Prostate gland (tissue), 2 donors: ENCODE data around the gene RHBDL1. TPM values are rescaled to one million over a fixed set of nuclear protein-coding genes. Genes with fewer than 3 reads are reported as not detected.

Experiments
- DNase-seq: peaks from one replicate; pipeline ENCODE4 v3.0.0-alpha.2; 2019; ENCODE audit warnings: low spot score
- H3K27ac ChIP-seq, 2 donors: fragments of 200-600 bp; sonication (generic); 2 replicates each; pipeline ENCODE4 v1.5.1; 2017 to 2019
- H3K27me3 ChIP-seq: fragments of 200-600 bp; sonication (generic); replicated peaks from 2 replicates; pipeline ENCODE4 v1.5.1; 2019; ENCODE audit not compliant: insufficient read depth
- H3K36me3 ChIP-seq, 2 donors: fragments of 200-600 bp; sonication (generic); 1 replicate in 1 of 2; 2 replicates in 1 of 2; pipeline versions ENCODE4 v1.5.1 to v1.8.1; 2017 to 2019
- H3K4me1 ChIP-seq: fragments of 200-600 bp; sonication (generic); replicated peaks from 2 replicates; pipeline ENCODE4 v1.5.1; 2019
- H3K4me3 ChIP-seq, 2 donors: fragments of 200-600 bp; sonication (generic); 2 replicates each; pipeline ENCODE4 v1.5.1; 2017 to 2019
- H3K9me3 ChIP-seq: fragments of 200-600 bp; sonication (generic); 2 replicates; pipeline ENCODE4 v1.5.1; 2017
- POLR2A ChIP-seq: fragments of 450-650 bp; IDR thresholded peaks from one replicate; pipeline ENCODE4 v1.6.1; 2016; ENCODE audit warnings: antibody characterized with exemption, mild to moderate bottlenecking
- POLR2AphosphoS5 ChIP-seq: sonication (generic); formaldehyde crosslinking; IDR thresholded peaks from one replicate; pipeline ENCODE4 v1.6.1; 2017; ENCODE audit warnings: antibody characterized with exemption
- WGBS: methylation state at CpG from one replicate; pipeline ENCODE4 v1.1.5; 2018; 5-methylcytosine and 5-hydroxymethylcytosine counted together
- intact Hi-C: fragments of 100-400 bp; cut with DNase I; formaldehyde crosslinking; loops from one replicate; pipeline ENCODE4 v1.14.2; 2022
- total RNA-seq, 2 donors: library from RNA; depleted of rRNA; stranded (reverse); fragments of >200 nt; gene quantifications; one replicate each; pipeline ENCODE4 v1.1.0, GENCODE V29; 2016
- TF ChIP-seq, protein P1 (sequence below), 4 experiments: fragments of 200-600 bp in 2 of 4; fragments of 450-650 bp in 2 of 4; sonication (generic) in 2 of 4; IDR thresholded peaks; 1 replicate in 3 of 4; 2 replicates in 1 of 4; pipeline ENCODE4 v1.5.1; 2016 to 2019; ENCODE audit warnings: antibody characterized with exemption in 4 of 4, mild to moderate bottlenecking in 2 of 4, moderate library complexity in 2 of 4

The RHBDL1 gene
- total RNA-seq, 2 donors from 2014 or later = 4.5 to 4.9 TPM

DNA sequence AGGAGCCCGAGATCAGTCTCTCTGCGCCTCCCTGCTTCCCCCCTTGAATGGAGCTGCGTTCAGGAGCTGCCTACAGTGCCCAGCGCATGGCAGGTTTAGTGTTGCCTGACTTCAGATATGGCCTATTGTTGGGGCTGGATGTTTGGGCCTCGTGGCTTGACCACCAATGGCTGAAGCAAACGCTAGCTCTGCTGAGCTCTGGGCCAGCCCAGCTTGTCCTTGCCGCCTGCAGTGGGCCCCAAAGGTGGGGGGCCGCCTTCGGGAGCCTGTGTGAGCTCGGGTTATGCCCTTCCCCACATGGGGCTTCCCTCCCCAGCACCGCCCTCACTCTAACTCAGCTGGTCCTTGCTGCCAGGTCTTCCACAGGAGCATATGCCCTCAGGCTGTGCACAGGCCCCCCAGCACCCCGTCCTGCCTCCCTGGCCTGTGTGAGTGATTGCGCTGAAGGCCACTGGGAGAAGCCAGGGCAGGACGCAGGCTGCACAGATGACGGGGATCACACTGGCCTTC is 37.4 kb upstream of the RHBDL1 start:
- intact Hi-C loops = no loop called here

DNA sequence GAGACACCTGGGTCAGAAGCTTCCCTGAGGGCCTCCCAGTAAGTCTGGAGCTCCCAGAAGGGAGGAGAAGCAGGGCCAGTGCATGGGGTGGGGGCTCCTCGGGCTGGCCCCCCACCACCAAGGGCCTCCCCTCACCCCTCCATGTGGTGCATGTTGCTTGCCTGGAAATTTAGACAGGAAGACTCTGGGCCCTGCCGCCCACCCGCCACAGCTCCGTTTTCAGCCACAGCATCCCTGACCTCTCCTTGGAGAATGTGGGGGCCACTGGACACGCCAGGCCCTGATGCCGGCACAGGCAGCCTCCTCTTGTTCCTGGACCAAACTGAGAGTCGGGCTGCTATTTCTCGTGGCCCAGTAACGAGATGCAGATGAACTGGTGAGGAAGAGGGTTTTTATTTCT is 36.6 kb upstream of the RHBDL1 start:
- no peak for DNase-seq
- WGBS = 74% methylated on average over 9 of the region's 9 CpGs
- Histone ChIP-seq H3K4me1 (peaks cover 15% of the 10 kb centered on the region), H3K4me3 (no peak overlapping the region), H3K9me3 (no peaks in the 10 kb centered on the region), H3K36me3 (no peaks in the 10 kb centered on the region), H3K27ac (no peak overlapping the region), H3K27me3 (no peaks in the 10 kb centered on the region)
- TF ChIP-seq, protein P1, sequence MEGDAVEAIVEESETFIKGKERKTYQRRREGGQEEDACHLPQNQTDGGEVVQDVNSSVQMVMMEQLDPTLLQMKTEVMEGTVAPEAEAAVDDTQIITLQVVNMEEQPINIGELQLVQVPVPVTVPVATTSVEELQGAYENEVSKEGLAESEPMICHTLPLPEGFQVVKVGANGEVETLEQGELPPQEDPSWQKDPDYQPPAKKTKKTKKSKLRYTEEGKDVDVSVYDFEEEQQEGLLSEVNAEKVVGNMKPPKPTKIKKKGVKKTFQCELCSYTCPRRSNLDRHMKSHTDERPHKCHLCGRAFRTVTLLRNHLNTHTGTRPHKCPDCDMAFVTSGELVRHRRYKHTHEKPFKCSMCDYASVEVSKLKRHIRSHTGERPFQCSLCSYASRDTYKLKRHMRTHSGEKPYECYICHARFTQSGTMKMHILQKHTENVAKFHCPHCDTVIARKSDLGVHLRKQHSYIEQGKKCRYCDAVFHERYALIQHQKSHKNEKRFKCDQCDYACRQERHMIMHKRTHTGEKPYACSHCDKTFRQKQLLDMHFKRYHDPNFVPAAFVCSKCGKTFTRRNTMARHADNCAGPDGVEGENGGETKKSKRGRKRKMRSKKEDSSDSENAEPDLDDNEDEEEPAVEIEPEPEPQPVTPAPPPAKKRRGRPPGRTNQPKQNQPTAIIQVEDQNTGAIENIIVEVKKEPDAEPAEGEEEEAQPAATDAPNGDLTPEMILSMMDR (IDR thresholded peaks at IDR 0.05) = no peak
- TF ChIP-seq POLR2AphosphoS5 = no peak
- no peak for TF ChIP-seq POLR2A
- intact Hi-C loops = no loop called here

More for the DNA sequence above, 37.4 kb upstream of the RHBDL1 start:
- 83% methylated on average over 15 of the region's 15 CpGs for WGBS
- no peak overlapping the region for H3K4me3 ChIP-seq
- TF ChIP-seq, protein P1 (IDR thresholded peaks at IDR 0.05) = no peak
- TF ChIP-seq POLR2AphosphoS5 = no peak
- TF ChIP-seq POLR2A = no peak
- DNase-seq = no peak
- no peaks in the 10 kb centered on the region for H3K36me3 ChIP-seq
- no peak overlapping the region for H3K27ac ChIP-seq
- H3K27me3 ChIP-seq = no peaks in the 10 kb centered on the region
- peaks cover 13% of the 10 kb centered on the region for H3K4me1 ChIP-seq
- no peaks in the 10 kb centered on the region for H3K9me3 ChIP-seq

DNA sequence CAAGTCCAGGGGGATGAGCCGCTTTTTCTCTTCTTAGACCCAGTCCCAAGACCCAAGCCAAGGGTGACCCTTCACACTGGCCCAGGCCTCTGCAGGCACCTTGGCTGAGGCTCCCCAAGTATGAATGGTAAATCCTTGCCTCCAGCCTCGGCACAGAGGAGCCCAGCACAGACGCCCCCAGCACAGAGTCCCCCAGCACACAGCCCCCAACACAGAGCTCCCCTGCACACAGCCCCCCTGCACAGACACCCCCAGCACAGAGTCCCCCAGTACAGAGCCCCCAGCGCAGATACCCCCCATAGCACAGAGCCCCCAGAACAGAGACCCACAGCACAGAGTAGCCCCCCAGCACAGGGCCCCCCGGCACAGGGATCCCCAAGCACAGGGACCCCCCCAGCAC is 34.9 kb upstream of the RHBDL1 start:
- Histone ChIP-seq H3K36me3 (no peaks in the 10 kb centered on the region), H3K4me1 (peaks cover 6% of the 10 kb centered on the region), H3K27me3 (no peaks in the 10 kb centered on the region), H3K27ac (no peak overlapping the region), H3K9me3 (no peaks in the 10 kb centered on the region), H3K4me3 (no peak overlapping the region)
- WGBS = 85% methylated on average over 3 of the region's 5 CpGs
- no peak for DNase-seq
- intact Hi-C loops = no loop called here
- TF ChIP-seq POLR2A = no peak
- TF ChIP-seq POLR2AphosphoS5 = no peak
- TF ChIP-seq, protein P1 (IDR thresholded peaks at IDR 0.05) = no peak

DNA sequence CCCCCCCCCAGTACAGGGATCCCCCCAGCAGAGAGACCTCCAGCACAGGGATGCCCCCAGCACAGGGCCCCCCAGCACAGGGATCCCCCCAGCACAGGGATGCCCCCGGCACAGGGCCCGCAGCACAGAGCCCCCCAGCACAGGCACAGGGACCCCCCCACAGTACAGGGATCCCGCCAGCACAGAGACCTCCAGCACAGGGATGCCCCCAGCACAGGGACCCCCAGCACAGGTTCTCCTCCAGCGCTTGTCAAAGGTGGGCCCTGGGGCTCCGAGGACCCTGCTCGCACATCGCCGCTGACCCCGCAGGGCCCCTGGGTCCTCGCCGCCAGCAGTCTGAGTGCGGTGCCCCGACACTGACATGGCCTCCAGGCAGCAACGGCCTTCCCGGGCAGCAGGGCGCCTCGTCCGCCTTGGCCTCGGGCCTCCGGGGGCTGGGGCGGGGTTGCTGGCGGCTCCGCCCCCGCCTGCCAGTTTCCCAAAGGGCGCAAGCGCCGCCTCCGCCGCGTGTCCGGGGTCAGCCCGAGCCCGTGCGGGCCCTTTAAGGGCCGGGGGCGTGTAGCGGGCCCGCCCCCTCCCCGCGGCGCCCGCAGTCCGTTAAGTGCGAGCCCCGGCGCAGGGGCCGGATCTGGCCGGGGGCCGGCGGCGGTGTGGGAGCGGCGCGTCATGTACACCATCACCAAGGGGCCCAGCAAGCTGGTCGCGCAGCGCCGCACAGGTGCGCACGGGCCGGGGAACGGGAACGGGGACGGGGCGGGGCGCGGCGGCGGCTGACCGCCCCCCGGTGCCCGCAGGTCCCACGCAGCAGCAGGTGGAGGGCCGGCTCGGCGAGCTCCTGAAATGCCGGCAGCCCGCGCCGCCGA is 33.9 kb upstream of the RHBDL1 start, which contains the start of gene MCRIP2:
Gene MCRIP2, plus strand, starts transcription at position 503 of the 863 bp plus-strand sequence. Its CDS starts 164 bp downstream, at position 667.
- Histone ChIP-seq H3K4me1 (peaks cover 6% of the 10 kb centered on the region), H3K27ac (peak within 1 kb of the TSS; percentile 78 to 80), H3K36me3 (no peaks in the 10 kb centered on the region), H3K4me3 (peak within 1 kb of the TSS; percentile 78 to 83), H3K9me3 (no peaks in the 10 kb centered on the region), H3K27me3 (no peaks in the 10 kb centered on the region)
- 1% methylated on average over 30 of the region's 81 CpGs for WGBS
- DNase-seq = peak; percentile 73
- TF ChIP-seq, protein P1 (IDR thresholded peaks at IDR 0.05) = no peak
- TF ChIP-seq POLR2AphosphoS5 = peak; percentile 38
- TF ChIP-seq POLR2A = peak; percentile 43
- intact Hi-C loops = no loop called here
